ENCODE data around the gene IARS1. TPM values are rescaled to one million over a fixed set of nuclear protein-coding genes. Genes with fewer than 3 reads are reported as not detected.

Gene IARS1
- total RNA-seq = 100 to 1,000 TPM; 138 to 246 TPM

- peak; percentile 99 to 100 for ATAC-seq
- Mint-ChIP-seq H3K4me3 (peak within 1 kb of the TSS; percentile 90), H3K36me3 (peaks cover 15% of the 10 kb centered on the region), H3K27ac (peak within 1 kb of the TSS; percentile 99 to 100), H3K27me3 (no peaks in the 10 kb centered on the region), H3K4me1 (ENCODE audit: low read depth in 2 of 2) (peaks cover 49 to 54% of the 10 kb centered on the region in 2 donors), H3K9me3 (no peaks in the 10 kb centered on the region)
- peak; percentile 98 for DNase-seq (ENCODE audit: low spot score)
Observed at GRCh38 chr9:92293452-92294296, at the start of gene IARS1. TSS of gene IARS1 (minus strand) at chr9:92293697. CDS start at chr9:92289419, 4,278 bp downstream.

DNA sequence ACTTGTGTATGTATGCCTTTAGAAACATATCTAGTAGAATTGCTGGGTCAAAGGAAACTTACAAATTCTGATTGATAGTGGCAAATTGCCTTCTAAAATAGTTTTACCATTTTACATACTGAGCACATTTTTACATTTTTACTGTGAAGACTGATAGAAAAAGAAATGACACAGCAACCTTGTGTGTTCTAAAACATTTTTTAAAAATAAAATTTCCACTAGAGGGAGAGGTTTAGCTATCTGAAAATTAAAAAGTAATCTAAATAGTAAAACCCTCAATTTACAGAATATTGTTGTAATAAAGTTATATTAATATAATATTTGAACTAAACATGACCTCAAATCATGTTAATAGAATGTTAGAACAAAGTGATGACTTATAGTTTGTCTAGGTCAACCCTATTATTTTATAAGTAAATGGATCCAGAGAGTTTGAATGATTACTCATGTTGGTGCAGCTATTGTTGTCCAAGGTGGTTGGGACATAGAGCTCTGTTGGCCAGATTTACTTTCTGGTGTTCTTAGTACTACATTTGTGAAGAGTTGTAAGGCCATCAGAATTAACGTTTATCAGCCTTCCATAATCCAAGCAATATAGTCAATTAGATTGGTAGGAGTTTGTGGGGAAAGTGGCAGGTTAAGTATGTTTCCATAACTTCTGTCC, 49.5 kb upstream of the IARS1 start:
- no peak overlapping the region for H3K4me3 Mint-ChIP-seq

DNA sequence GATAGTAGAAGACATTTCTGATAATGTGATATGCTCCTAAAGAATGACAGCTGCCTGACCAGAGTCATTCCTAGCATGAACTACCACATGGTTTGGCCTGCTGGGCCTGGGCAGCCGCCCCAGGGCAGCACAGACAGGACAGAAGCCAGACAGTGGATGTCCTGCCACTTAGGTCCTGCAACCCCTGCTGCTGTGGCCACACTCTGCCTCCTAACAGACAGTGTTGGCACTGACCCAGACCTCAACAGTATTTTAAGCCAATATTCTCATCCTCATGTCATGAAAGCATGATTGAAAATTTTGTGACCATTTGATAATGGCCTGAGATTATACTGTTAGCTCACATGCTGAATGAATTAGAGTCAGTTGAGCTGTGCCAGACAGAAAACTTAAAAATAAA, 48.1 kb upstream of the IARS1 start:
- Mint-ChIP-seq H3K27ac (no peak overlapping the region), H3K4me3 (no peak overlapping the region), H3K9me3 (no peaks in the 10 kb centered on the region), H3K27me3 (no peaks in the 10 kb centered on the region), H3K36me3 (peaks cover 12% of the 10 kb centered on the region), H3K4me1 (ENCODE audit: low read depth in 2 of 2) (no peaks in the 10 kb centered on the region)
- DNase-seq (ENCODE audit: low spot score) (no peak), ATAC-seq (no peak)

More for the DNA sequence above, 49.5 kb upstream of the IARS1 start:
- no peak for DNase-seq (ENCODE audit: low spot score)
- H3K9me3 Mint-ChIP-seq = no peaks in the 10 kb centered on the region
- no peaks in the 10 kb centered on the region for H3K27me3 Mint-ChIP-seq
- H3K36me3 Mint-ChIP-seq = peaks cover 12% of the 10 kb centered on the region
- ATAC-seq = no peak
- no peak overlapping the region for H3K27ac Mint-ChIP-seq
- no peaks in the 10 kb centered on the region for H3K4me1 Mint-ChIP-seq (ENCODE audit: low read depth in 2 of 2)

- peaks cover 0 to under 1% of the 10 kb centered on the region in 2 donors for H3K4me1 Mint-ChIP-seq (ENCODE audit: low read depth in 2 of 2)
- H3K27ac Mint-ChIP-seq = no peak overlapping the region
- peaks cover 10% of the 10 kb centered on the region for H3K36me3 Mint-ChIP-seq
- H3K27me3 Mint-ChIP-seq = no peaks in the 10 kb centered on the region
- ATAC-seq (no peak), DNase-seq (ENCODE audit: low spot score) (no peak)
- H3K4me3 Mint-ChIP-seq = no peak overlapping the region
- H3K9me3 Mint-ChIP-seq = no peaks in the 10 kb centered on the region
Observed at GRCh38 chr9:92333282-92333634, 39.8 kb upstream of the IARS1 start.

- Mint-ChIP-seq H3K27me3 (no peaks in the 10 kb centered on the region), H3K4me3 (no peak overlapping the region), H3K9me3 (no peaks in the 10 kb centered on the region)
Observed at GRCh38 chr9:92332577-92333281, 39.2 kb upstream of the IARS1 start.

DNA sequence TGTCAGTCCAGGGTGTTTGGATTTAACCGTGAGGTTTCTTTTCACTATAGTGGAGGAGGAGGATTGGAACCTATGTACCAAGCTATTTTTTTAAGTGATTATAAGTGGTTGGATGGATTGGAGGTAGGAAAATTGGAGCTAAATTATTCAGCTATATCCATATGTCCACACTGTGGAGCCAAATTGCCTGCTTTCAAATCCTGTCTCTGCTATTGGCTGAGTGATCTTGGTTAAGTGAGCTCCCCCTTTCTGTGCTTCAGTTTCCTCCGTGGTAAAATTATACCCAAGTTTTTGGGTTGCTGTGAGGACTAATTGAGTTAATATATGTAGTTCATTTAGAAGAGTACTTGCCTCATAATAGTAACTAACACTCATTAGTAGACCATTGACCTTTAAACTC, 34.7 kb upstream of the IARS1 start:
- peaks cover 16 to 29% of the 10 kb centered on the region in 2 donors for H3K4me1 Mint-ChIP-seq (ENCODE audit: low read depth in 2 of 2)
- H3K4me3 Mint-ChIP-seq = no peak overlapping the region
- DNase-seq (ENCODE audit: low spot score) = no peak

More at GRCh38 chr9:92332577-92333281, 39.2 kb upstream of the IARS1 start:
- H3K4me1 Mint-ChIP-seq (ENCODE audit: low read depth in 2 of 2) = peaks cover 0 to 6% of the 10 kb centered on the region in 2 donors
- no peak overlapping the region for H3K27ac Mint-ChIP-seq
- no peak for ATAC-seq
- H3K36me3 Mint-ChIP-seq = peaks cover 10% of the 10 kb centered on the region
- no peak for DNase-seq (ENCODE audit: low spot score)

DNA sequence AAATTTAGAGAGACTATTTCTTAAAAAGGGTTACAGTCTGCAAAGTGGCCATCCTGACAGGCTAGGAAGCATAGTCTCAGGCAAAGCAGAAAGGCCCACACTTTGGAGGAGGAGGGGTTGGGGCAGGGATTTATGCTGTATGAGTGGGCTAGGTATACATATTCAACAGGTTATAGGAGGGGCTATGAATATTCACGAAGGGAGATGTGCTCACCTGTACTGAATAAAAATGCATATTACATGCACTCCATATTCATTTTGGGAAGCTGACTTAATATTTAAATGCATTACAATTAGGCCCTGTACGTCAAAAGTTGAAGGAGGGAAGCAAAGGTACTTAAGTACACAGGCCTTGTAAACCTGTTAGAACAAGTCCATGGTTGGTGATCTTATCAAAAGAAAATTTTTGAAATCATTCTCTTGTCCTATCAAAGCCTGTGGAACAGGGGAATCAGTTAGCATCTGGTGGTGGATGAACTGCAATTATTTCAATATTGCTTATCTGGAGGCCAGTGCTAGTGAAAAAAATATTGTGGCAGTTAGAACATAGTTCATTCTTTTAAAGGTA, 33.9 kb upstream of the IARS1 start:
- H3K9me3 Mint-ChIP-seq = no peaks in the 10 kb centered on the region
- H3K27me3 Mint-ChIP-seq = no peaks in the 10 kb centered on the region
- ATAC-seq (no peak), DNase-seq (ENCODE audit: low spot score) (no peak)
- peaks cover 16 to 29% of the 10 kb centered on the region in 2 donors for H3K4me1 Mint-ChIP-seq (ENCODE audit: low read depth in 2 of 2)
- no peaks in the 10 kb centered on the region for H3K36me3 Mint-ChIP-seq
- peak overlapping the region in 1 of 2 donors; percentile 94 for H3K27ac Mint-ChIP-seq
- H3K4me3 Mint-ChIP-seq = peak overlapping the region; percentile 97

More for the DNA sequence above, 34.7 kb upstream of the IARS1 start:
- Mint-ChIP-seq H3K9me3 (no peaks in the 10 kb centered on the region), H3K36me3 (peaks cover 5% of the 10 kb centered on the region), H3K27ac (no peak overlapping the region), H3K27me3 (no peaks in the 10 kb centered on the region)
- no peak for ATAC-seq

- ATAC-seq (peak in 1 of 2 donors; percentile 34), DNase-seq (ENCODE audit: low spot score) (no peak)
- peak overlapping the region; percentile 94 to 98 for H3K27ac Mint-ChIP-seq
- H3K9me3 Mint-ChIP-seq = no peaks in the 10 kb centered on the region
- H3K4me1 Mint-ChIP-seq (ENCODE audit: low read depth in 2 of 2) = peaks cover 16 to 29% of the 10 kb centered on the region in 2 donors
- peak overlapping the region; percentile 97 for H3K4me3 Mint-ChIP-seq
- peaks cover 1% of the 10 kb centered on the region for H3K36me3 Mint-ChIP-seq
- H3K27me3 Mint-ChIP-seq = no peaks in the 10 kb centered on the region
Observed at GRCh38 chr9:92325991-92326500, 32.5 kb upstream of the IARS1 start.

DNA sequence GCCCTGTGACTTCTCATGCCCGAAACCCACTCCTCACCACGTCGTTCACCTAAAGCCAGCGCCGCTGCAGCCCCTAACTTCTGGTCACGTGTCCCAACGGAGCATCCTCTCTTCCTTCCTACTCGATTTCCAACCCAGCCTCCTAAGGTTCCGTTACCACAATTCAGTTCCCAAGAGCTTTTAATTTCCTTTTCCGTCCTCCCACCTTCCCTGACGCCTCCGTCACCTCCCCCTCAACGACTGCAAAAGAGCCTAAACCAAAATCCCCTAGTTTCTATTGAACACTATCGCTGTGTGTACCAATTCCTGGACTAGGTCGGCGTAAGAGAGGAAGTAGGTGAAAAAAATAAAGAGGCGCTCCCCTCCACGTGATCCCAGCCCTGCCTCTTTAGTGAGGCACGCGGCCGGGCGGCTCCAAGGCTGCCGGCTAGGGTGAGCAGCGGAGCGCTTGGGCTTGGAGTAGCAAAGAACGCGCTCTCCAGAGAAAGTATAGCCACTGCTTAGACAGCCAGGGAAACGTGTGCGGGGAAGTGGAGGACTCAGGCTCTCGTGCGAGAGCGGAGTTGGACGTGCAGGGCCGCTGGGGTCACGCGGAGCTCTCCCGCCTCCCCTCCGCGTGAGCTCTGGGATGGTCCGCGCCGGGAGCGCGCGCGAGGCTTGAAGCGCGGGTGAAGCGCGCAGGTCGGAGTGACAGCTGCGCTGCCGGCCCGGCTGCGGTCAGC, 31.9 kb upstream of the IARS1 start, which contains the start of the genes CENPP and NOL8:
TSS of gene CENPP (plus strand) at position 685 of the 722 bp plus-strand sequence.
TSS of gene NOL8 (minus strand) at position 82 of the 722 bp plus-strand sequence. CDS start 1,189 bp downstream, outside the sequence.
- DNase-seq (ENCODE audit: low spot score) (peak; percentile 88), ATAC-seq (peak; percentile 95 to 97)
- Mint-ChIP-seq H3K27me3 (no peaks in the 10 kb centered on the region), H3K27ac (peak within 1 kb of the TSS; percentile 94 to 98), H3K36me3 (peaks cover 4% of the 10 kb centered on the region), H3K4me1 (ENCODE audit: low read depth in 2 of 2) (peaks cover 16 to 29% of the 10 kb centered on the region in 2 donors), H3K9me3 (no peaks in the 10 kb centered on the region), H3K4me3 (peak within 1 kb of the TSS; percentile 97)

DNA sequence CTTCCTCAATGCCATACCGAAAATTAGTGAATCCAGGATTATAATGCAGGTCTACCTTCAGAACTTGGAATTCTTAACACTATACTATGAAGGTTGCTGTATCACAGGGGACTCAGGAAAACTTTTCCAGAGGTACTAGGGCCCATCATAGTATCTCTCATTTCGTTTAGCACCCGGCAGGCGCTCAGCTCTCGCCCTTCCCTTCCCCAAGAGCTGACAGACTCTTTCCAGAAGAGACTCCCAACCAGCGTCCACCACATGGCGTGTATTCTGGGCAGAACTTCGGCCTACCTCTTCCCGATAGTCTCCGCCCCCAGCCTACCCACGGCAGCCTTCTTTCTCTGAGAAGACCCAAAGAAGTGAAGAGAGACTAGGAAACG, 31.4 kb upstream of the IARS1 start:
- Mint-ChIP-seq H3K27me3 (no peaks in the 10 kb centered on the region), H3K9me3 (no peaks in the 10 kb centered on the region), H3K4me3 (peak overlapping the region; percentile 97), H3K27ac (peak overlapping the region; percentile 94 to 98), H3K36me3 (peaks cover 8% of the 10 kb centered on the region), H3K4me1 (ENCODE audit: low read depth in 2 of 2) (peaks cover 16 to 29% of the 10 kb centered on the region in 2 donors)
- ATAC-seq = no peak
- DNase-seq (ENCODE audit: low spot score) = no peak

DNA sequence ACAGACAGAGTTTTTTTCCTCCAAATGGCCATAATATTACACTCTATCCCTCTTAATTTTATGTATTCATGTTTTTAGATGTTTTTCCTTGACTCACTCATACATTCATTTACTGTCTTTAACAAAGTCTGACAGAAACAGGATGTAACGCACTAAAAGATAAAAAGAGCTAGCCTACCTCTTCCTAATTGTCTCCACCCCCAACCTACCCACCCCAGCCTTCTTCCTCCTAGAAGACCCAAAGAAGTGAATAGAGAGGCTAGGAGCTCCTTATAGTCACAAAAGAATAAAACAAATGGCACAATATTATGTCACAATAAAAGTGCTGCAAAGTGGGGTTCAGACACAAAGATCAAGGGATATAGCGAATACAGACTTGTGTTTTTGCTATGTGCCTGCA, 30.9 kb upstream of the IARS1 start:
- Mint-ChIP-seq H3K4me3 (peak overlapping the region; percentile 97), H3K27ac (peak overlapping the region; percentile 94 to 98), H3K36me3 (peaks cover 13% of the 10 kb centered on the region)

GRCh38 chr9:92315456-92315855, 22.0 kb upstream of the IARS1 start:
- no peak for DNase-seq (ENCODE audit: low spot score)
- Mint-ChIP-seq H3K9me3 (no peaks in the 10 kb centered on the region), H3K36me3 (peaks cover 57% of the 10 kb centered on the region), H3K4me3 (no peak overlapping the region), H3K27ac (peak overlapping the region; percentile 12 to 37), H3K27me3 (no peaks in the 10 kb centered on the region), H3K4me1 (ENCODE audit: low read depth in 2 of 2) (peaks cover 24% of the 10 kb centered on the region in 2 donors)
- ATAC-seq = no peak

More for the DNA sequence above, 30.9 kb upstream of the IARS1 start:
- Mint-ChIP-seq H3K9me3 (no peaks in the 10 kb centered on the region), H3K27me3 (no peaks in the 10 kb centered on the region), H3K4me1 (ENCODE audit: low read depth in 2 of 2) (peaks cover 16 to 29% of the 10 kb centered on the region in 2 donors)
- ATAC-seq (no peak), DNase-seq (ENCODE audit: low spot score) (no peak)
